ENCODE measurements around the gene TLNRD1.
"Not testable (repeated sequence)": the region's sequence is repeated elsewhere in the genome, so short reads cannot be mapped to it uniquely, and the experiment has no call there.

DNA sequence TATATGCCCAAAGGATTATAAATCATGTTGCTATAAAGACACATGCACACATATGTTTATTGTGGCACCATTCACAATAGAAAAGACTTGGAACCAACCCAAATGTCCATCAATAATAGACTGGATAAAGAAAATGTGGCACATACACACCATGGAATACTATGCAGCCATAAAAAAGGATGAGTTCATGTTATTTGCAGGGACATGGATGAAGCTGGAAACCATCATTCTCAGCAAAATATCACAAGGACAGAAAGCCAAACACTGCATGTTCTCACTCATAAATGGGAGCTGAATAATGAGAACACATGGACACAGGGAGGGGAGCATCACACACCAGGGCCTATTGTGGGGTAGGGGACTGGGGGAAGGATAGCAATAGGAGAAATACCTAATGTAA, 35.3 kb upstream of the TLNRD1 start:
- not testable (repeated sequence) for TF ChIP-seq CTCF, POLR2A (IDR thresholded peaks at IDR 0.05)

All from upper lobe of left lung (tissue), 4 donors.